Kidney epithelial cell (primary cell): ENCODE results near the gene RAP1B. TPM values are rescaled to one million over a fixed set of nuclear protein-coding genes. Genes with fewer than 3 reads are reported as not detected.
"Not testable (repeated sequence)": the region's sequence is repeated elsewhere in the genome, so short reads cannot be mapped to it uniquely, and the experiment has no call there.

Source experiments
- DNase-seq: peaks from one replicate; pipeline ENCODE4 v3.0.0-alpha.2; 2010; ENCODE audit warnings: low read depth
- H3K27me3 ChIP-seq: 2 replicates; pipeline ENCODE4 v1.6.0; 2011; ENCODE audit warnings: low read length; ENCODE audit not compliant: control insufficient read depth, insufficient read depth
- H3K36me3 ChIP-seq: 2 replicates; pipeline ENCODE4 v1.5.1; 2011; ENCODE audit warnings: low read length; ENCODE audit not compliant: control insufficient read depth, insufficient read depth
- H3K4me3 ChIP-seq: 2 replicates; pipeline ENCODE4 v1.5.1; 2011; ENCODE audit warnings: low read depth, mild to moderate bottlenecking, control low read depth, low read length
- CTCF ChIP-seq: IDR thresholded peaks from 2 replicates; pipeline ENCODE4 v1.5.1; 2011; ENCODE audit warnings: mild to moderate bottlenecking, moderate library complexity, low read length, control low read depth, inconsistent platforms; ENCODE audit not compliant: insufficient read depth, poor library complexity, severe bottlenecking
- total RNA-seq: library from RNA; depleted of rRNA; stranded (reverse); fragments of >200 nt; gene quantifications from 2 replicates; pipeline ENCODE4 v1.2.3, GENCODE V29; 2015

RAP1B gene
- total RNA-seq, 1 donor from 2014 or later = 194 TPM

DNA sequence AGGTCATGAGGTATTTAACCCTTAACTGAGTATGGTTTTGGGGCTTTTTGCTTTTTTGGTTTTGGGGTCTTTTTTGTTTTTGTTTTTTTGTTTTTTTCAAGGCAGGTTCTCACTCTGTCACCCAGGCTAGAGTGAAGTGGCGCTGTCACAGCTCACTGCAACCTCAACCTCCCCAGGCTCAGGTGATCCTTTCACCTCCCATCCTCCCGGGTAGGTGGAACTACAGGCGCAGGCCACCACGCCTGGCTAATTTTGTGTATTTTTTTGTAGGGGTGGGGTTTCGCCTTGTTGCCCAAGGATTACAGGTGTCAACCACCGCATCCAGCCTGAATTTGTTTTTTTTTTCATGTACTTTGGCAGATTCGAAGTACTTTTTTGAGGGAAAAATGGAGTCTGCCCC, 19.9 kb downstream of the RAP1B start:
- no peak for TF ChIP-seq CTCF
- H3K36me3 ChIP-seq = no peaks in the 10 kb centered on the region
- DNase-seq = no peak
- no peaks in the 10 kb centered on the region for H3K27me3 ChIP-seq
- no peak overlapping the region for H3K4me3 ChIP-seq

GRCh38 chr12:68631227-68631626, 20.5 kb downstream of the RAP1B start:
- Histone ChIP-seq H3K27me3 (no peaks in the 10 kb centered on the region), H3K4me3 (no peak overlapping the region), H3K36me3 (no peaks in the 10 kb centered on the region)
- no peak for TF ChIP-seq CTCF
- DNase-seq = no peak

DNA sequence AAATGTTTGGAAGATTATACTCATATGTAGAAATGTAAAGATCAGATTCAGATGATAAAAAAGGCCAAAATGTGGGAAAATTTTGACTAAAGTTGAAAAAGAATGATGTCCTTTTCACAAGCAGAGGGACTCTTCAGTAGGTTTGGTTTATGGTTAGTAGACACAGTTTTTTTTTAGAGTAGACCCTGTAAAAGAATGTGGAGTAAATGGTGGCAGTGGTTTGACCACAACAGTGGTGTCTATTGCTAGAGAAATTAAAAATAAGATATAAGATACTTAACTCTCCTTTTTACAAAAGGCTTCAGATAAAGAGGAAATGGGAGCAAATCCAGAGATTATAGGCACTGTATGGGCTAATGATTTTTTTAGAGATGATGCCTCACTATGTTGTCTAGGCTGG, 21.8 kb downstream of the RAP1B start:
- Histone ChIP-seq H3K27me3 (no peaks in the 10 kb centered on the region), H3K36me3 (no peaks in the 10 kb centered on the region), H3K4me3 (no peak overlapping the region)
- no peak for DNase-seq
- TF ChIP-seq CTCF = no peak

DNA sequence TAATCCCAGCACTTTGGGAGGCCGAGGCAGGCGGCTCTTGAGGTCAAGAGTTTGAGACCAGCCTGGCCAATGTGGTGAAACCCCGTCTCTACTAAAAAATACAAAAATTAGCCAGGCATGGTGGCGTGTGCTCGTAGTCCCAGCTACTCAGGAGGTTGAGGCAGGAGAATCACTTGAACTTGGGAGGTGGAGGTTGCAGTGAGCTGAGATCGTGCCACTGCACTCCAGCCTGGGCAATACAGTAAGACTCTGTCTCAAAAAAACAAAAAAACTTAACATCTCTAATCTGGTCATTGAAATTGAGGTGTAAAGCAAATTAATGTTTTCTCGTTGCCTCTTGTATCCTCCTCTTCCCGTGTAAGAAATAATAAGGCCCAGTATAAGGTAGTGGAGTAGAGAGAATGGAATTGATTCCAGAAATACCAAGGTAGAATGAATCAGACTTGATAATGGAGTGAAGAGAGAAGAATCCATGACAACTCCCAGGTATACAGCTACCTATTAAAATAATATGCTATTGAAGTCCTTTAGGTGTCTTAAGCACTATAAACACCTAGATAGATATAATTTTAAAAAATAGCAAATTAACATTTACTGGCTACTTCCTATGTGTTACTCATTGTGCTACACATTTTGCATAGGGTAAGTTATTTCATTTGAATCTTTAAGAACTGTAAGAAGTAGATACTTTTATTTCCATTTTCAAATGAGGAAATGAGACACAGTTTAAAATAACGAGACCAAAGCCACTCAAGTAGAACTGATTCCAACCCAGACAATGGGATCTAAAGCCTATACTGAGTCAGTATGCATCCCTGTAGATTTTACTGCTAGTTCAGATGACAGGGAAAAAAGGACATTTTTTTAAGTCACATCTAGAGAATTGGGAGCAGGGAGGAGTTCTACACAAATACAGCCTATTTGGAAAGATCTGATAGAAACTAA, 23.2 kb downstream of the RAP1B start:
- H3K4me3 ChIP-seq = no peak overlapping the region
- no peak for DNase-seq
- H3K27me3 ChIP-seq = no peaks in the 10 kb centered on the region
- H3K36me3 ChIP-seq = no peaks in the 10 kb centered on the region
- TF ChIP-seq CTCF = no peak

- Histone ChIP-seq H3K27me3 (no peaks in the 10 kb centered on the region), H3K4me3 (no peak overlapping the region), H3K36me3 (no peaks in the 10 kb centered on the region)
- TF ChIP-seq CTCF = no peak
- no peak for DNase-seq
Observed at GRCh38 chr12:68636268-68636667, 25.6 kb downstream of the RAP1B start.

- H3K4me3 ChIP-seq, H3K36me3 ChIP-seq, H3K27me3 ChIP-seq, DNase-seq: not testable (repeated sequence)
Observed at GRCh38 chr12:68637439-68637838, 26.7 kb downstream of the RAP1B start.
